Mesendoderm (in vitro differentiated cells): ENCODE measurements around the gene ELP5. TPM values are rescaled to one million over a fixed set of nuclear protein-coding genes. Genes with fewer than 3 reads are reported as not detected.

ENCODE experiments used
- DNase-seq: peaks from one replicate; pipeline ENCODE4 v3.0.0; 2013
- H2AK5ac ChIP-seq: 2 replicates; pipeline ENCODE4 v1.6.1; 2013; ENCODE audit warnings: low read length, inconsistent platforms
- H2BK120ac ChIP-seq: 2 replicates; pipeline ENCODE4 v1.6.1; 2013; ENCODE audit warnings: low read depth, mild to moderate bottlenecking, low read length, moderate library complexity, mixed read lengths
- H2BK15ac ChIP-seq: replicated peaks from 2 replicates; pipeline ENCODE4 v1.6.1; 2013; ENCODE audit warnings: low read depth, mild to moderate bottlenecking, moderate library complexity
- H2BK5ac ChIP-seq: 2 replicates; pipeline ENCODE4 v1.6.1; 2013; ENCODE audit warnings: low read length, inconsistent platforms
- H3K18ac ChIP-seq: 2 replicates; pipeline ENCODE4 v1.6.1; 2013; ENCODE audit warnings: mild to moderate bottlenecking, low read length, mixed read lengths
- H3K23ac ChIP-seq: one replicate; pipeline ENCODE4 v1.6.1; 2013; ENCODE audit warnings: low read length
- H3K27ac ChIP-seq: 2 replicates; pipeline ENCODE4 v1.5.1; 2013; ENCODE audit warnings: low read depth, mild to moderate bottlenecking, inconsistent platforms, low read length, moderate library complexity
- H3K27me3 ChIP-seq: 2 replicates; pipeline ENCODE4 v1.6.1; 2013; ENCODE audit warnings: low read length, control low read depth, mild to moderate bottlenecking, inconsistent platforms; ENCODE audit not compliant: insufficient read depth, poor library complexity
- H3K36me3 ChIP-seq: 2 replicates; pipeline ENCODE4 v1.6.1; 2013; ENCODE audit warnings: low read length, inconsistent platforms; ENCODE audit not compliant: control insufficient read depth, insufficient read depth
- H3K4ac ChIP-seq: one replicate; pipeline ENCODE4 v1.6.1; 2013; ENCODE audit warnings: low read depth, mild to moderate bottlenecking, low read length, moderate library complexity
- H3K4me1 ChIP-seq: 2 replicates; pipeline ENCODE4 v1.6.1; 2013; ENCODE audit warnings: low read depth, low read length, inconsistent platforms; ENCODE audit not compliant: control insufficient read depth
- H3K4me2 ChIP-seq: 2 replicates; pipeline ENCODE4 v1.6.1; 2013; ENCODE audit warnings: low read length
- H3K4me3 ChIP-seq: 2 replicates; pipeline ENCODE4 v1.5.1; 2013; ENCODE audit warnings: mild to moderate bottlenecking, low read length
- H3K56ac ChIP-seq: one replicate; pipeline ENCODE4 v1.6.1; 2013; ENCODE audit warnings: low read length
- H3K79me1 ChIP-seq: 2 replicates; pipeline ENCODE4 v1.6.1; 2013; ENCODE audit warnings: low read length, inconsistent platforms
- H3K79me2 ChIP-seq: 2 replicates; pipeline ENCODE4 v1.6.1; 2013; ENCODE audit warnings: mild to moderate bottlenecking, low read length; ENCODE audit not compliant: control insufficient read depth, insufficient read depth
- H3K9ac ChIP-seq: 2 replicates; pipeline ENCODE4 v1.6.1; 2013; ENCODE audit warnings: low read length, inconsistent platforms
- H4K5ac ChIP-seq: one replicate; pipeline ENCODE4 v1.6.1; 2013; ENCODE audit warnings: low read length
- H4K8ac ChIP-seq: one replicate; pipeline ENCODE4 v1.6.1; 2013; ENCODE audit warnings: low read depth, mild to moderate bottlenecking, control low read depth, low read length, moderate library complexity
- WGBS: extraction: QIAGEN DNeasy Blood & Tissue Kit; methylation state at CpG from one replicate; pipeline ENCODE4 v1.1.7; 2013; ENCODE audit warnings: low lambda C conversion rate, missing lambda C conversion rate; ENCODE audit not compliant: insufficient coverage; ENCODE audit errors: extremely low coverage; 5-methylcytosine and 5-hydroxymethylcytosine counted together
- polyA plus RNA-seq, 2 experiments: library from polyadenylated mRNA; stranded (reverse); fragments of 200-250 nt; gene quantifications; one replicate each; pipeline ENCODE4 v1.2.3, GENCODE V29; 2013

Gene ELP5, protein sequence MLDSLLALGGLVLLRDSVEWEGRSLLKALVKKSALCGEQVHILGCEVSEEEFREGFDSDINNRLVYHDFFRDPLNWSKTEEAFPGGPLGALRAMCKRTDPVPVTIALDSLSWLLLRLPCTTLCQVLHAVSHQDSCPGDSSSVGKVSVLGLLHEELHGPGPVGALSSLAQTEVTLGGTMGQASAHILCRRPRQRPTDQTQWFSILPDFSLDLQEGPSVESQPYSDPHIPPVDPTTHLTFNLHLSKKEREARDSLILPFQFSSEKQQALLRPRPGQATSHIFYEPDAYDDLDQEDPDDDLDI
- 64.0 TPM for polyA plus RNA-seq (2013, experiment 1 of 2)
- 62.8 TPM for polyA plus RNA-seq (2013, experiment 2 of 2)

DNA sequence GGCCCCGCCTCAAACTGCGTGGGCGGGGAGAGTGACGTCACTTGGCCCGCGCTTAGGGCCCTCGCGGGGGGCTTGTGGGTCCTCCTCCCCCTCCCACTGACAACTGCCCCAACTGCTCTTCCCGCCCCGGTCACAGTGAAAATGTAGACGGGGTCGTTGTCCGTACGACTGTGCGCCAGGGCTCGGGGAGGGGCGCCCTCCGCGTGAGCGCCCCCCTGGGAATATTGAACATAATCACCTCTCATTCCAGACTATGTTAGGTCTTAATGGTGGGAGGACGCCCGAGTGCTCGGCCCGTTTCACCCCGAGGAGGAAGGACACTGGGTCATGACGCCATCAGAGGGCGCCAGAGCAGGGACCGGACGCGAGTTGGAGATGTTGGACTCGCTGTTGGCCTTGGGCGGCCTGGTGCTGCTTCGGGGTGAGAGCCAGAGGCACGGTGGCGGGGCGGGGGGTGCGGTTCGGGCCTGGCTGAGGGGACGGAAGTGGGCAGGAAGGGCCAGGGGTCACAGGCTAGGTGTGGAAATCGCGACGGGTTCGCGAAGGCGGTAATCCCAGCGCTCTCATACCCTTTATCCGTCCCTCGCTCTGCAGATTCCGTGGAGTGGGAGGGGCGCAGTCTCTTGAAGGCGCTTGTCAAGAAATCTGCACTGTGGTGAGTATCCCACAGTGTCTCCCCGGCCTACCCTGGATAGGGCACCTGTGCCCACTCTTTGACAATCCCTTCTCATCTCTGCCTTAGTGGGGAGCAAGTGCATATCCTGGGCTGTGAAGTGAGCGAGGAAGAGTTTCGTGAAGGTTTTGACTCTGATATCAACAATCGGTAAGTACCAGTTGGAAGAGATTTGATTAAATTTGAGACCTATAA is at the start of gene ELP5:
Gene ELP5, plus strand, starts transcription at position 40 of the 868 bp plus-strand sequence. Its CDS starts 336 bp downstream, at position 376.
- Histone ChIP-seq H3K9ac (peak within 1 kb of the TSS; percentile 95), H3K4me1 (peaks cover 3% of the 10 kb centered on the region), H3K4ac (peak within 1 kb of the TSS; percentile 98), H3K18ac (peak within 1 kb of the TSS; percentile 96), H3K79me2 (peaks cover 41% of the 10 kb centered on the region), H2AK5ac (no peak within 1 kb of the TSS), H2BK5ac (peak within 1 kb of the TSS; percentile 70), H3K4me2 (peak within 1 kb of the TSS; percentile 81), H3K27me3 (no peaks in the 10 kb centered on the region), H4K8ac (peak within 1 kb of the TSS; percentile 94), H3K4me3 (peak within 1 kb of the TSS; percentile 89), H3K23ac (peak within 1 kb of the TSS; percentile 89), H3K27ac (peak within 1 kb of the TSS; percentile 100), H2BK120ac (no peak within 1 kb of the TSS), H4K5ac (no peak within 1 kb of the TSS), H3K36me3 (peaks cover 2% of the 10 kb centered on the region), H2BK15ac (no peak within 1 kb of the TSS), H3K79me1 (peaks cover 9% of the 10 kb centered on the region), H3K56ac (peak within 1 kb of the TSS; percentile 96)
- DNase-seq: peak; percentile 98
- no CpG with 5 or more reads among the region's 55 CpGs for WGBS

DNA sequence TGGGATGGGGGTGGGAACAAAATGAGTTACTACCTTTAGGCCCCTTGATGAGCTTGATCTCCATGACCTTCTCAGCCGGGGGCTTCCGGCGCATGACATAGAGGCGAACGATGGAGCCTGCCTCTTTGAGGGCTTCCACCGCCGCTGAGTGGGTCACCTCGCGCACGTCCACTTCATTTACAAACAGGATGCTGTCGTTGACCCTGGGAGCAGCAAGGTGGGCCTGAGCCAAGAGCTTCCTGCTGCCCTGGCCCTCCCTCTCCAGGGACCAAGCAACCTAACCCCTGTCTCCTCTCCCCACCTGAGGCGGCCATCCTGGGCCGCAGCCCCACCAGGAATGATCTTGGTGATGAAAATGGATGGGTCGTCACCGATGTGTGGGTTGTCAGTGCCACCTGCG is 48.6 kb upstream of the ELP5 start:
- H3K27ac ChIP-seq: no peak overlapping the region

GRCh38 chr17:7204336-7204735 is 47.7 kb upstream of the ELP5 start:
- Histone ChIP-seq H3K4me2 (no peak overlapping the region), H3K27ac (no peak overlapping the region), H2BK120ac (no peak overlapping the region), H3K79me1 (peaks cover 12% of the 10 kb centered on the region), H2BK5ac (no peak overlapping the region), H3K4me1 (peaks cover 14% of the 10 kb centered on the region), H3K23ac (no peak overlapping the region), H3K79me2 (no peaks in the 10 kb centered on the region), H3K36me3 (peaks cover 3% of the 10 kb centered on the region), H3K27me3 (no peaks in the 10 kb centered on the region), H3K18ac (no peak overlapping the region), H4K5ac (no peak overlapping the region), H3K56ac (no peak overlapping the region), H4K8ac (no peak overlapping the region), H3K4me3 (no peak overlapping the region), H2BK15ac (no peak overlapping the region), H3K9ac (no peak overlapping the region), H2AK5ac (no peak overlapping the region), H3K4ac (no peak overlapping the region)
- no CpG with 5 or more reads among the region's 15 CpGs for WGBS
- DNase-seq: no peak

More for the DNA sequence above, 48.6 kb upstream of the ELP5 start:
- H3K18ac ChIP-seq: no peak overlapping the region
- H3K27me3 ChIP-seq: no peaks in the 10 kb centered on the region
- no peak overlapping the region for H4K8ac ChIP-seq
- WGBS: no CpG with 5 or more reads among the region's 16 CpGs
- H3K4me2 ChIP-seq: no peak overlapping the region
- no peak overlapping the region for H3K4me3 ChIP-seq
- no peak overlapping the region for H2BK5ac ChIP-seq
- peaks cover 5% of the 10 kb centered on the region for H3K4me1 ChIP-seq
- peaks cover 6% of the 10 kb centered on the region for H3K79me1 ChIP-seq
- peaks cover 3% of the 10 kb centered on the region for H3K36me3 ChIP-seq
- H3K4ac ChIP-seq: no peak overlapping the region
- H3K79me2 ChIP-seq: no peaks in the 10 kb centered on the region
- no peak for DNase-seq
- no peak overlapping the region for H2AK5ac ChIP-seq
- H3K9ac ChIP-seq: no peak overlapping the region
- no peak overlapping the region for H2BK15ac ChIP-seq
- no peak overlapping the region for H2BK120ac ChIP-seq
- no peak overlapping the region for H3K56ac ChIP-seq
- H4K5ac ChIP-seq: no peak overlapping the region
- H3K23ac ChIP-seq: no peak overlapping the region

DNA sequence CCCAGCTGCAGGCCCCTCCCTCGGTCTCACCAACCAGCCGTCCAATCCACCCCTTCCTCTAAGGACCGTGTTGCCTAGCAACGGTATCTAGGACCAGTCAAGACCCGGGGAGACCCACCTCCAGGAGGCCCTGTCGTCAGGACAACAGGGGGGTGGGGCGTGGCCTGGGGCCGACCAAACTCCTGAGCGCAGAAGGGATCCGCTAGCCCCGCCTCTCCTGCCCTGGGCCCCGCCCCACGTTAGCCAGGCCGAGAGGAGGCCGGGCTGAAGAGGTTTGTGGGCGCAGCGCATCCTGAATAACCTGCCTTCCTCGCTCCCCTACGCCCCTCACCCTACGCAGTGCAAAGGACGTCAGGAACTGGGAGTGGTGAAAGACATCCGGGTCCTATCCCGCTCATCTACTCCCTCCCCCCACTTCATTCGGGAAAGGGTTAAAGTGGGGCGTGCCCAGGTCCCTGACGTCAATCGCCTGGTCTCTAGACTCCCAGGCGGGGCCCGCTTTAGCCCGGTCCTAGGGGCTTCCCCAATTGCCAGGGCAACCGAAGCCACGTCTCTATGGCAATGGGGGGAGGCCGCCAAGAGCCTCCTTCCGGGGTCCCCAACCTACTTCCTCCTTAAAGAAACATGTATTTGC is 47.1 kb upstream of the ELP5 start:
- Histone ChIP-seq H2BK5ac (no peak overlapping the region), H3K27me3 (no peaks in the 10 kb centered on the region), H3K27ac (peak overlapping the region; percentile 69), H2AK5ac (no peak overlapping the region), H4K5ac (no peak overlapping the region), H3K18ac (no peak overlapping the region), H2BK15ac (no peak overlapping the region), H3K79me1 (peaks cover 12% of the 10 kb centered on the region), H3K4me2 (peak overlapping the region; percentile 65), H3K23ac (no peak overlapping the region), H2BK120ac (no peak overlapping the region), H4K8ac (no peak overlapping the region), H3K9ac (peak overlapping the region; percentile 65), H3K79me2 (no peaks in the 10 kb centered on the region), H3K36me3 (peaks cover 3% of the 10 kb centered on the region), H3K4me1 (peaks cover 14% of the 10 kb centered on the region), H3K4ac (no peak overlapping the region), H3K56ac (peak overlapping the region; percentile 84), H3K4me3 (peak overlapping the region; percentile 73)
- no CpG with 5 or more reads among the region's 34 CpGs for WGBS
- peak; percentile 98 for DNase-seq

DNA sequence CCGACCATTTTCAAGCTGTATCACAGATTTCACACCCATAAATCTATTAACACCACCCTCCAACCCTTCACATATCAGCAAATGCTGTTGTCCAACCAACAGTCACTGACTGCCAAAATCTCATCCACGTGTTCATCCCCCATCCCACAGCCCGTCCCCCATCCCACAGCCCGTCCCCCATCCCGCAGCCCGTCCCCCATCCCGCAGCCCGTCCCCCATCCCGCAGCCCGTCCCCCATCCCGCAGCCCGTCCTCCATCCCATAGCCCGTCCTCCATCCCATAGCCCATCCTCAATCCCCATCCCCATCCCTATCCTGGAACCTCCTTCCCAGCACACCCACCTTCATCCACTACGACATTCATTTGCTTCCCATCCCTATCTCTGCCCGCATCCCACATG is 46.5 kb upstream of the ELP5 start:
- H2BK15ac ChIP-seq: no peak overlapping the region
- H3K27ac ChIP-seq: no peak overlapping the region
- peak overlapping the region; percentile 65 for H3K9ac ChIP-seq
- no peak overlapping the region for H2BK120ac ChIP-seq
- H3K36me3 ChIP-seq: peaks cover 3% of the 10 kb centered on the region
- DNase-seq: no peak
- no peak overlapping the region for H3K18ac ChIP-seq
- peaks cover 12% of the 10 kb centered on the region for H3K79me1 ChIP-seq
- H4K5ac ChIP-seq: no peak overlapping the region
- peak overlapping the region; percentile 65 for H3K4me2 ChIP-seq
- H3K4me3 ChIP-seq: peak overlapping the region; percentile 28
- no peak overlapping the region for H3K23ac ChIP-seq
- no peaks in the 10 kb centered on the region for H3K79me2 ChIP-seq
- no peak overlapping the region for H3K4ac ChIP-seq
- peak overlapping the region; percentile 73 for H3K56ac ChIP-seq
- H3K4me1 ChIP-seq: peaks cover 14% of the 10 kb centered on the region
- no peak overlapping the region for H2BK5ac ChIP-seq
- 100% methylated on average over 1 of the region's 15 CpGs for WGBS
- H2AK5ac ChIP-seq: no peak overlapping the region
- H3K27me3 ChIP-seq: no peaks in the 10 kb centered on the region
- no peak overlapping the region for H4K8ac ChIP-seq
